Activated naive CD4-positive, alpha-beta T cell treated with anti-CD3 and anti-CD28 coated beads, Interleukin-2, amount 10 ng/mL, durations not matched to agents 5 hours and 36 hours (primary cell): ENCODE results near the gene ABL2. TPM values are rescaled to one million over a fixed set of nuclear protein-coding genes. Genes with fewer than 3 reads are reported as not detected.

Source experiments
- total RNA-seq, 2 experiments: library from RNA; stranded (reverse); gene quantifications; one replicate each; pipeline ENCODE4 v1.2.3, GENCODE V29; 2021

The ABL2 gene
- 1 to 10 TPM; 9.3 to 9.9 TPM for total RNA-seq

GRCh38 chr1:179229214-179230140, at the start of gene ABL2:
TSS of gene ABL2 (minus strand) at chr1:179229677. CDS start at chr1:179229397, 280 bp downstream.

DNA sequence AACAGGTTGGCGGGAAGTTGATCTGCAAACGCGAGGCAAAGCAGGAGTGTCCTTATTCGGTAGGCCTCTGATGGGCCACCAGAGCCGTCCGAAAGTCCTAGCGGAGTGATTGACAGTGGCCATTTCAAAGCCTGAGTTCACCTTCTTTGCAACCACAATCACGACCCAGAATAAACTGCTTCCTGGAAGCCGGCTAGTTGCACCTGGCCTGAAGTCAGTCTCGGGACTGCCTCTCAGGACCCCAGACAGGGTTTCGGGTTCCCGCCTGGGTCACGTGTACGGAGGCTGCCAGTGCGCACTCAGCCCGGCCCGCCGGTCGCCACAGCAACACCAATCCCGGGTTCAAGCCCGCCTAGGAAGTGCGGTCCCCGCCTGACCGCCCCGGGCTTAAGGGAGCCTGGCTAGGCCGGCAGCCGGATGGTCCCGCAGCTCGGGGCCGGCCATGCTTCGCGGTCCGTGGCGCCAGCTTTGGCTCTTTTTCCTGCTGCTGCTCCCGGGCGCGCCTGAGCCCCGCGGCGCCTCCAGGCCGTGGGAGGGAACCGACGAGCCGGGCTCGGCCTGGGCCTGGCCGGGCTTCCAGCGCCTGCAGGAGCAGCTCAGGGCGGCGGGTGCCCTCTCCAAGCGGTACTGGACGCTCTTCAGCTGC, 147.7 kb downstream of the ABL2 start, which contains the start of gene TOR3A:
Gene TOR3A (plus strand): TSS at position 384 of the 646 bp plus-strand sequence. CDS start 59 bp downstream, at position 443.

Other genes starting within 250 kb of the ABL2 start
- gene FAM20B, start 203.8 kb downstream of the ABL2 start, total RNA-seq, result 10 to 100 TPM; 26.7 to 28.6 TPM
- gene TOR3A, start 147.6 kb downstream of the ABL2 start, total RNA-seq, result 10 to 100 TPM; 39.0 to 39.7 TPM
- 10 to 100 TPM; 52.5 to 55.3 TPM for gene SOAT1, start 64.1 kb upstream of the ABL2 start, total RNA-seq
- under 1 TPM in 1 of 2 experiments, not detected in 1; 0.48 TPM for gene AXDND1, start 136.3 kb upstream of the ABL2 start, total RNA-seq